NCI-H774 (cell line): ENCODE measurements around the gene RAB8B.

ENCODE experiments used
- DNase-seq: peaks from one replicate; lab custom pipeline; 2025; lab: John Stamatoyannopoulos, UW

The RAB8B gene

DNA sequence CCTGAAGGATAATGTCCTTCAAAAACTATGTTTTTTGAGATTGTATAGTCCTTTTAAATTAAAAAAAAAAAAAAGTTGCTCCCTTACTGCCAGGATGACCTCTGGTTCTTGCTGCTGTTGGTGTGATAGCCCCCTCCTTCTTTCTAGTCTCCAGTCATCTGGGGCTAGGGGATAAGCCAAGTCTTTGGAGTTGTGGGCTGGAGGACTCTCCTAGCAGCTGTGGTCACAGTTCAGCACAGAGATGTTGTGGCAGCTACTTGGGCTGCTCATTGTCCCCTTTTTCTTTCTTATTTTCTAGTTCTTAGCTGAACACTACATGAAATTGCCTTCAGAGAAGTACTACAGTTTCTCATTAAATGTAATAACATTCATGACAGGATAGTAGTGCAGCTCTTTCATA is 48.8 kb downstream of the RAB8B start:
- DNase-seq, result no peak

DNA sequence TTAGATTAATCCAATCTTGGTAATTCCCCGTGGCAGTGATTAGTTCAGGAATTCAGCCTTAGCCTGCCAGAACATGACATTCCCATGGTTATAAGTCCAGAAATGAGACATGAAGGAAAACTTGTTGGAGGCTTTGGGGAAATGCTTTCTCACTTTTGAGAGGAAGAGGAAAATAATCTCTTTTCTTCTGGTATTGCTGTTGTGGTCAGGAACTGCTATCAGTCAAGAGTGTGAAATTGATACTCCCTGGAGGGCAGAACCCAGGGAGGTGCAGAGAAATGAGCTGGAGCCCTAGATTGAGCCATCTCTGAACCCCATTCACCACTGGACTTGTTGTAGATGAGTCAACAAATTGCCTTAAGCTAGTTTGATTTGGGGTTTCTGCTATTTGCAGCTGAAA is 49.4 kb downstream of the RAB8B start:
- no peak for DNase-seq

DNA sequence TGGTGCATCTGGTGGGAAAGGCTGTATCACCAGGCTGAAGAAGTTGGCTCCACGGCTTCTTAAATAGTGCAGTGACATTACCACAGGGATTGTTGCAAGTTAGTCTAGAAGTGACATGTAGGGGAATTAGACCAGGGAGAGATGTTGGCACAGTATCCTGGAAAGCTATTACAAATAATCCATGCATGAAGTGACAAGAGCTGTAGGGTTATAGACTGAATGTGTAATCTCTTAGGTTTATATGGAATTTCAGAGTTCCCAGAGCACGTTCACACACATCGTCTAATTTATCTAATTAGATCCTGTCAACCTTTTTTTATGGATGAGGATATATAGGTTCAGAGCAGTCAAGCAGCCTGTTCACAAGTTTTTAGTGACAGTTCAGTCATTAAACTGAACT is 50.7 kb downstream of the RAB8B start:
- DNase-seq, result no peak

DNA sequence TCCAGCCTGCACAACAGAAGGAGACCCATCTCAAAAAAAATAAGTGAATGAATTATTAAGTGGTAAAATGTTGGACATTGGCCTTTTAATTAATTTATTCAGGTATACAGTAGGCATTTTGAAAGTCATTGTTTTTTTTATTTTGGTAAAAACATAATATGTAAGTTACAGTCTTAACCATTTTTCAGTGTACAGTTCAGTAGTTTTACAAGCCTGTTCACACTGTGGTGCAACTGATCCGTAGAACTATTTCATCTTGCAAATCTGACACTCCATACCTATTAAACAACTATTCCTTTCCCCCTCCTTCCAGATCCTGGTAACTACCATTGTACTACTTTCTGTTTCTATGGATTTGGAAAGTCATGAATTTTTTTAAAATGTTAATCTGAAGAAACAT is 51.9 kb downstream of the RAB8B start:
- DNase-seq, result no peak

DNA sequence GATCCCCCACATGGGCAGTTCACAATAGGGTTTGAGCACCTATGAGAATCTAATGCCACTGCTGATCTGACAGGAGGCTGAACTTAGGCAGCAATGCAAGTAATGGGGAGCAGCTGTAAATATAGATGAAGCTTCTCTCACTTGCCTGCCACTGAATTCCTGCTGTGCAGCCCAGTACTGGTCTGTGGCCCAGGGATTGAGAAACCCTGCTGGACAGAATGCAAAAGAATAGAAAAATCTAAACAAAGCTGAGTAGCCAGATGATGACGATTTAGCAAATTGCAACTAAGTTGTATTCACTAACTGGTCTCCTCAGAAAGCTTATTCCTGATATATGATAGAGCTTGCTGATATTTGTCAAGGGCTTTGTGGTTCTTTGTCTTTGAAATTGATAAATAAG is 53.7 kb downstream of the RAB8B start:
- no peak for DNase-seq

DNA sequence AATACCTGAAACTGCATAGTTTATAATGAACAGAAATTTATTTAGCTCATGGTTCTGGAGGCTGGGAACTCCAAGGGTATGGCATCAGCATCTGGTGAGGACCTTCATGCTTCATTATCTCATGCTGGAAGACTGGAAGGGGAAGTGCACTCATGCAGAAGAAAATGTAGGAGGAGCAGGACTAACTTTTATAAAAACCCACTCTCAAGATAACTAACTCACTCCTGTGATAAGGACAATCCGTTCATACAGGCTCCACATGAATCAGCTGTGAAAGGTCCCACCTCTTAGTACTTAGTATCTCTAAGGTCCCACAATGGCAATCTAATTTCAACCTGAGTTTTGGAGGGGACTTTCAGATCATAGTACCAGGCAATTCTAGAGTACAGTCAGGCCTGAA is 54.4 kb downstream of the RAB8B start:
- no peak for DNase-seq

DNA sequence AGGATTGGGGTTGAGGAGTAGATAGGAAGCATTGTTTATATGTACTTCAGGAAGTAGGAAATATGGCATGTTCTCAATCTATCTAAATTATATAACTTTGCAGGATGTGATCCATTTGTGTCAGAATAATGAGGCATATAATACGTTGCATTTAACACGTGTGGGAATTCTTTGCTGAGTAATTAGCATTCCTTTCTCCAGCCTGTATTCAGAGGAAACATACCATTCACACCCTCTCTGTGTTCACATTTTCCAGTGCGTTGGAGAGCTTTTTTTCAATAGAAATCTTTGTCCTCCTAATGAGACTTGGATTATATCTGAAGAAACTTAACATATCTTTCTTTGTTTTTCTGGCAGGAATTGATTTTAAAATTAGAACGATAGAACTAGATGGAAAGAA is 55.0 kb downstream of the RAB8B start:
- no peak for DNase-seq

DNA sequence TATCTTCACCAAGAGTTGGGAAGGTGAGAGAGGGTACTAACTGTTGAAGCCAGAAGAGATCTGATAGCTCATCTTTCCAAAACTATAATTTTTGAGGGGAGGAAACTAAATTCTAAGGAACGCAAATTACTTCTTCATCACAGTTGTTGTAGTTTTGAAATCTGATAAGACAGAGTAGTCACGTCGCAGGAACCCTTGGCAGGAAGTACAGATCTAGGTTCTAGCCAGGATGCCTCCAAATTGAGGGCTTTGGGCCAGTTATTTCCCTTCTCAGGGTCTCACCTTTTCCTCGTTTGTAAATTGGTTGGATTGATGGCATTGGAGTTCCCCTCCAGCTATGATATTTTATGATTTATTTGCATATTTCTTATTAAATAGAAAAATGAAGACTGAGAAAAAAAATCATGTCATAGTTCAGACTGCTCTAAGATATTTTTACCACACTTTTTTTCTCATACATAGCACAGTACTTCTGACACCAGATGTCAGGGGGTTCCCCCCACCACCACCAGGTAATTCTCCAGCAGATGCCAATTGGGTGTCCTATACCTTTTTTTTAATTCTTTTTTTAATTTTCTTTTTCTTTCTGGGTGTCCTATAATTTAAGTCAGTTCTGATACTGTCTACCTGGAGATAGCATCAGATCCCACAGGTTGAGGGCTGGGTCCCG is 55.7 kb downstream of the RAB8B start:
- DNase-seq, result no peak

DNA sequence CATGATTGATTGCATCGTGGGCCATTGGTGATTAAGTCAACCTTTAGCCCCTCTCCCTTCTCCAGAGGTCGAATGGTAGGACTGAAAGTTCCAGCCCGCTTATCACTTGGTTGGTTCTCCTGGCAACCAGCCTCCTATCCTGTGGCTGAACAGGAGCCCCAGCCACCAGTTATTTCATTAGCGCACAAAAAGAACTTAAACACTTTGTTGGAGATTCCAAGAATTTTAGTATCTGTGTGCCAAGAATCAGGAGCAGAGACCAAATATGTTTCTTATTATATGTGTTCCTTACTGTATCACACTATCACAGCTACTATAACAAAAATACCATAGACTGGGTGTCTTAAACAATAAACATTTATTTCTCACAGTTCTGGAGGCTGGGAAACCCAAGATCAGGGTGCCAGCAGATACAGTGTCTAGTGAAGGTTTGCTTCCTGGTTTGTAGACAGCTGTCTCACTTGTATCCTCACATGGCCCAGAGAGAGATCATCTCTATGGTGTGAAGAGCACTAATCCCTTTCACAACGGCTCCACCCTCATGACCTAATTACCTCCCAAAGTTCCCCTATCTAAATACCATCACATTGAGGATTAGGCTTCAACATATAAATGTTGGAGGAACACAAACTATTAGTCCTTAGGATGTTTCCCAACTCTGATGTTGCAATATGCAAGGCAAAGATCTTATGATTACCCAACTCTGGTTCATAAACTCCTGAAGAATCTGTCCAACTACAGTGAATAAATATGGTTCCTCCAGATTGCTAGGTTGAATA is 57.5 kb downstream of the RAB8B start:
- no peak for DNase-seq

DNA sequence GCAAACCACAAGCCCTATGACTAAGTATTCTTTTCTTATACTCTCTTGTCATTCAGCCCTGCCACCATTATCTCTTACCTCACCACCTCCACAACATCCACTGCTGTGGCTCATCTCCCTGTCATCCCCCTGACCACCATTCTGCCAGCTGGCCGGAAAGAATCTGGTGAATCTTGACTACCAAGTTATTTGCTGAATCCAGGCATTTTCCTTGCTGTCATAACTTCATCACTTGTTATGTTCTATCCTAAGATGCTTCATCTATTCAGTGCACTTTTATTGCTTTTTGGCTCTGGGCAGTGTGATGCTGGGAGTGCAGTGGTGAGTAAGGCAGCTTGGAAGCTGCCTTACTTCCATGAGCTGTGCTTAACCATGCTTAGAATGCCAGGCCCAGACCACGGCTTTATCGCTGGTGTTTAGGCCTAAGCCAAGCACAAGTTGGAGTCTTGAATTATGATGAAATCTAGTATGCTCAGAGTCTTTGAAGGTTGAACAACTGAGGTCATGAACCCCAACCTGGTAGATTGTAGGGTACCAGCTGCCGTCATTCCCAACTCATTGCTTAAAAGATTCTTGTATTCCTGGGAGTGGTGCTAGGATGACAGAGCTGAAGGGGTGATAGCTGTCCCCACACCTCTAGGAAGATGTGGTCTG is 61.0 kb downstream of the RAB8B start:
- DNase-seq, result no peak

DNA sequence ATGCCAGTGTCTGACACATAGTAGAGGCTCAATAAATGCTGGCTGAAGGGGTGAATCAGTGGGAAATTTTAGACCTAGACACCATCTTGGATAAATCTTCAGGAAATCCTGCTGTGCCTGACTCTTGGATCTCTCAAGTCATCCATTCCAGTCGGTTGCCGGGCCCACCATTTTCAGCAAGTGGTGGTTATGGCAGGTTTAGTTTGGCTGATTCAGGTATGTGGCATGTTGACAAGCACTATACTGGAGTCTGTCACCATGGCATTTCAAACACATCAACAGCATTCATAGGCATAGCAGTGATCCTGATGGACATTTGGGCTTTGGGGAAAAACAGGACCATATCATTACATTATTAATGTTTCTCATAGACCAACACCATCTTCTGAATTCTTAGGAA is 62.3 kb downstream of the RAB8B start:
- DNase-seq, result no peak

DNA sequence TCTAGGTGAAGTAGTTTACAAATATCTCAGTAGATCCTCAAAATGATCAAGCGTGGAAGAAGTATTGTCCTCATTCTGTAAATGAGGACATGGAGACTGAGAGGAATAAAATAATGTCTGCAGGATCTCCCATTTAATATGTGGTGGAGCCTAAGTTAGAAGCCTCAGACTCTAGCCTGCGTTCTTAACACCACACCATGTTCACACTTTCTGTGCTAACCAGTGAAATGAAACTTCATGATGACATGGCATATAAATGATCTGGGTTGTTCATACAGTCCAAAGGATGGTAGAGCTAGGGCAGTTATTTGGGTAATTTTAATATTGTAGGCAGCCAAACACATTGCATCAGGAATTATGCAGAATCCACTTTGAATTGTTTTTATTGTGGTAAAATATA is 62.9 kb downstream of the RAB8B start:
- no peak for DNase-seq

DNA sequence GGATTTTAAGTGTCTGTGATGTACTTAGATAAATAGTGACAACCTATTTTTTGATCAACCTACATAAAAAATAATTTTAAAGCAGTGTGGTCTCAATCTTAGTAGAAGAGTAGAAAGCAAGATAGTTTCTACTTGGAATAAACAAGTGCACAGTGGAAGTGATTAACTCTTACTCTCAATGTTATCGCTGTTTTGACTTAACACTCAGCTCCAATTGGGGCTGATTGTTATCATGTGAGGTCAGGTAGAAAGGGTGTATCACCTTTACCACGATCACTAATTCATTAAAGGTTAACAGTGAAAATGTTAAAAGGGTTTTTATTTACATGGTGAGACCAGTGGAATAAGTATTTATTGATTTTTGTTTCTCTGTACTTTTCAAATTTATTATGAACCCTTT is 65.6 kb downstream of the RAB8B start:
- DNase-seq, result no peak

DNA sequence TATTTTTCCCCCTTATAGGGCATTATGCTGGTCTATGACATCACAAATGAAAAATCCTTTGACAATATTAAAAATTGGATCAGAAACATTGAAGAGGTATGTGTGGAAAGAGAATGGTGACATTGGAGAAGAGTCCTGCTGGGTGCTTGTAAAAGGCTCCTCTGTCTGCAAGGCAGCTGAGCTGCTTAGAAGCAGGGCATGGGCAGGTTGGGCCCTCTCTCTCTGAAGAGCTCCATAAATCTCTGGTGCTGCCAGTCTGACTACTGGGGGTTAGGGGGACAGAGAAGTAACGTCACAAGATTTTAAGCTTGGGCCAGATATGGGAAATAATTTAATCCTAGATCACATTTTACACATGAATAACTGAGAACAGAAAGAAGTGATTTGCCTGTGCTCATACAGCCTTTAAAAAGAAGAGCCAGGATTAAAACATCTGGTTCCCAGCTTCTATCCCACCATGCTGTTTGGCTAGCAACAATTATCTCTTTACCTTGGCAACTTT is 66.1 kb downstream of the RAB8B start:
- no peak for DNase-seq

DNA sequence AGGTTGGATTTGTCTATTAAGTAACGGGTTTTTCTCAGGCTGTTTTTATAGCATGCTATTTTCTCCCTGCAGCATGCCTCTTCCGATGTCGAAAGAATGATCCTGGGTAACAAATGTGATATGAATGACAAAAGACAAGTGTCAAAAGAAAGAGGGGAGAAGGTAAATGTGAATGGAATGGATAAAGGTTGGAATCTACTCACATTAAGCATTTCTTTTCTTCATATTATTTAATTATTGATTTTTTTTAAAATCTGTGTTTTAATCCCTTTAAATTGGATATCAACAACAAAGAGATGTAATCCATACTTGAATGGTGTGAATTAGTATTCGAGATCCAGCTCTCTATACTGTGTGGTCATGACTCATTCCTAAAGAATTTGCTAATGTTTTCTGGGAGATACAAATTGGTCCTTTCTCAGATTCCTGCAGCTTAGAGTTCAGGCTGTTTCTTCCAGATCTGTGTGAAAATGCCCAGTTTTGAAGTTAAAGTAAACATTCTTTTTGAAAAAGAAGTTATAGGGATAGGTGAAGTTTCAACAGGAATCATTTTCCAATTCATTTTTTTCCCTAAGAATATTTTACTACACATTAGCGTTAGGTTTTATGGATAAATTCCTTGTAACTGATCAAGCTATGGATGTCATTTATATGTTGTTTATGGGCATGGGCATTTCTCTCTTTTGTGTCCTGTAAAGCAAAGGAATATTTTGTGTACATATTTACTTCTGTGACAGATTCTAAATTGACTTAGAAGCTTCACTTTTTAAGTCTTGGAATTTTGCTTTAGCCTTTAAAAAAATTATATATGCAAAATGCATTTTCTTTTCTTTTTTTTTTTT is 67.2 kb downstream of the RAB8B start:
- no peak for DNase-seq

DNA sequence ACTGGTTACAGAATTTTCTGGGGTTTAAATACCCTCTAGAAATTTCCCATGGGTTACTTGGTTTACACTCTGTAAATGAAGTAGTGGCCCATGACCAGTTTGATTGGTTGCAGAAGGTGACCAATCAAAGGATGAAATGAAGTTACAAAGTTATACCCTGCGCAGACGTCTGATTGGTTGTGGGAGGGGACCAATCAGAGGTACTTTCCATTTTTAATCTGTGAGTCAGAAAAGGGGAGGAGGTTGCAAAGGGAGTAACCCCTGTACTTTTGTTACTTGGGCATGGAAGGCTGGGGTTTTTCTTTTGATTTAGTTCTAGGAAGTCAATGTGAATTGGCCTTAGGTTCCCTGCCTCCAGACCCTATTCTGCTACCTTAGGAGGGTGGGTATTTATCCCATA is 69.3 kb downstream of the RAB8B start:
- DNase-seq, result no peak

DNA sequence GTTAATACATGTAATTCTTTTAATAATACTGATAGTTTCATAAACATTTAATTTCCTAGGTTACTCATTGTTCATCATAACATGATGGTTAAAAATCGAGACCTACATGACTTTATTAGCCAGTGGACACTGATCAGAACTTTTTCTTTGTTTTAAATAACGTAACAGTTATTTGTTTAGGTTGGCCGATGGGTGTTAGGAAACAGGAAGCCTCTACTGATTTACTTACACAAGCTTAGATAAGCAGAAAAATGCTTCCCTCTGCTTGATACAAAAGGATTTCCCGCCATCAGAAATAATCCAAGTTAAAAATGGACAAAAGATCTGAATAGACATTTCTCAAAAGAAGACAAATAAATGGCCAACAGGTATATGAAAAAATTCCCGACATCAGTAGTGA is 71.4 kb downstream of the RAB8B start:
- DNase-seq, result no peak

DNA sequence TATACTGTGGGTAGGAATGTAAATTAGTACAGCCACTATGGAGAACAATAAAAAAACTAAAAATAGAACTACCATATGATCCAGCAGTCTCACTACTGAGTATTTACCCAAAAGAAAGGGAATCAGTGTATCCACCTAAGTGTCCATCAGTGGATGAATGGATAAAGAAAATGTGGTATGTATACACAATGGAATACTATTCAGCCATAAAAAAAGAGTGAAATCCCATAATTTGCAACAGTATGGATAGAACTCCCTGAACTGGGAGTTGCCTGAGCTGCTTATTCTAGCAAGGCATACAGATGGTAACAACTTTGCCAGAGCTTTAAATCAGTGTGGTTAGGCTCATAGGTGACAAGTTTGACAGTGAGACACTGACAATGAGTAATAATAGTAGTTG is 71.9 kb downstream of the RAB8B start:
- DNase-seq, result no peak

DNA sequence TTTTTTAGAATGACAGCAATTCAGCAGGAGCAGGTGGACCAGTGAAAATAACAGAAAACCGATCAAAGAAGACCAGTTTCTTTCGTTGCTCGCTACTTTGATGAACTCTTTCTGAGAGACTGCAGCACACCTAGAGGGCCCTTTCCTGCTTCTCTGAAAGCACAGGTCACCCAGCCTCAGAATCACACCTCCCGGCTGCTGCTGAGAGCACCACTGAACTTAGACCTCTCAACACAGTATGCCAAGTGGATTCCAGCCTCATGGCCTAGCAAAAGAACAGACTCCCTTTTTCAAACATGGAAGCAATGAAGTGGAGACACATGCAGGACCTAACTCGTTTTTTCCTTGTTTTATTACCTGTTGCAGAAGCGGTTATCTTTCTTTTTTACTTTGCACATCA is 74.1 kb downstream of the RAB8B start:
- no peak for DNase-seq

DNA sequence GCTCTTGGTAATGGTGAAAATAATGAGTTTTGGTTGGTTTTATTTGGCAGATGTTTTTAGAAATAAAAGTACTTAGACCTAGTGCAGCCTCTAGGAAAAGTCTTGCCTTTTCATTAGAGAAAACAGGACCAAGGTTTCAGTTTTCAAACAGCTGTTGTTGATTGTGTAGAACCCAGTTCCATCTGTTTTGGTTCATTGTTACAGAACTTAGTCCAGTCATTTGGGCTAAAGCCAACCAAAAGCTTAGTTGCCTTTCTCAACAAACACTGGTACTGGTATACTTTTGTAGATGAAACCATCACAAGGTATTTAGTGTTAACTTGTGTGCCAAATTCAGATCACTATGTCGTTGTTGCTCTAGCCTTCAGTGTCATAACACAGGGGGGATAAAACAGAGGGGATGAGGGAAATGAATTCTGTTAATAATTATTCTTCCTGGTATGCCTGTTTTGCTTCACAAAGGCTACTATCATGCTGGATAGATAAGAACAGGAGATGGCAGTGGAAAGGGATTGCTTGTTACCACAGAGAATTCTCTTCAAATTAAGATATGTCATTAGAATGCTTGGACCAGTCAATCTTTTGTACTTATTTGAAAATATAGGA is 75.4 kb downstream of the RAB8B start:
- DNase-seq, result no peak

DNA sequence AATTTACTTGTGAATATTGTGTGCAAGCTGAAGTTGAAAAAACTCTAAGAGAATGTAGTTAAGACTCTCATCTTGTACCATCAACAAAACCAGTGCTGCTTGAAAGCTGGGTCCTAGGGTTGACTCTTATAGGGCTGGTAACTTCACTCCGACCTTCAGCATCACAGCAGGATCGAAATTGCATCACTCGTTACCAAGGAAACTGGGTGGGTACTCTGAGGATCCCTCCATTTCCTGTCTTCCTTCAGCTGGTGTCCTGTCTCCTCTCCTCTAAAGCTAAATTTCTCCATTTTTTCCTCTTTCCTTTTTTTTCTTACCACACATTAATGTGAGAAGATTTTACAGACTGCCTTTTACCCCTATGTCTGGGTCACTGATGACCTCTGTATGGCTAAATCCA is 85.0 kb downstream of the RAB8B start:
- DNase-seq, result no peak
